Measurements from ENCODE around the gene KCNMA1. TPM values are rescaled to one million over a fixed set of nuclear protein-coding genes. Genes with fewer than 3 reads are reported as not detected.

Gene KCNMA1
- total and polyA plus RNA-seq, 10 of the 15 experiments (the other 5 are each of a cell fraction or from before 2014, with no cell fraction given), result 8.5 to 77.0 (median 21.3) TPM

GRCh38 chr10:77207828-77208185 is 429.8 kb downstream of the KCNMA1 start:
- H3K79me2 ChIP-seq (ENCODE audit: control insufficient read depth, insufficient read depth, low read length), result no peaks in the 10 kb centered on the region
- no TSS peak for BruUV-seq (replicated peaks)
- RAD21 ChIA-PET (ENCODE audit: unreplicated experiment), result interaction anchor here (0.9 kb wide), 1 partner anchor 16 kb away, joined by 3 read pairs; no protein-coding TSS in a partner anchor
- no peak overlapping the region for H2AFZ ChIP-seq (ENCODE audit: control insufficient read depth, low read depth, low read length)
- CTCF ChIA-PET, result interaction anchor here (1.1 to 1.2 kb wide), 4 partner anchors 16 to 42 kb away, joined by 3 to 5 read pairs (median 3); no protein-coding TSS in a partner anchor
- WGBS (ENCODE audit: insufficient coverage, insufficient replicate concordance, low lambda C conversion rate, missing lambda C conversion rate), result 91% methylated on average over 5 of the region's 5 CpGs
- FAIRE-seq, result no peak
- no peaks in the 10 kb centered on the region for H3K4me1 ChIP-seq (ENCODE audit: control insufficient read depth, insufficient read depth, low read length)
- TF ChIP-seq TCF7 (IDR thresholded peaks at IDR 0.05; ENCODE audit: borderline replicate concordance), result no peak
- no peak for ATAC-seq
- SMC1A ChIA-PET (ENCODE audit: uncharacterized antibody, unreplicated experiment), result no interaction called here
- H3K9ac ChIP-seq (ENCODE audit: control insufficient read depth, insufficient read depth, low read length), result no peak overlapping the region
- H4K20me1 ChIP-seq (ENCODE audit: control insufficient read depth, insufficient read depth), result no peaks in the 10 kb centered on the region
- no peak overlapping the region for H3K4me2 ChIP-seq (ENCODE audit: control insufficient read depth, insufficient read depth)
- no peaks in the 10 kb centered on the region; the same call in 2 of the 3 replicates for H3K9me3 ChIP-seq (replicated peaks; ENCODE audit: control insufficient read depth, insufficient read depth, low read length)
- intact Hi-C loops (cut with micrococcal nuclease; ENCODE audit: unreplicated experiment) (no loop called here), in situ Hi-C loops (cut with MboI) (no loop called here)
- H3K4me3 ChIP-seq, result no peak overlapping the region
- no peak for DNase-seq (ENCODE audit: low read depth, low spot score)
- POLR2A ChIA-PET, result no interaction called here
- H3K27ac ChIP-seq (ENCODE audit: control insufficient read depth, insufficient read depth), result no peak overlapping the region
- H3K27me3 ChIP-seq (replicated peaks in 1 of 2; ENCODE audit: control insufficient read depth in 2 of 2, insufficient read depth in 2 of 2, low read length in 1 of 2), result no peaks in the 10 kb centered on the region
- no peaks in the 10 kb centered on the region; a peak in 1 of 4 replicates for H3K36me3 ChIP-seq (ENCODE audit: control insufficient read depth in 2 of 2, insufficient read depth in 2 of 2, low read length in 1 of 2)

GRCh38 chr10:77207182-77207827 is 430.3 kb downstream of the KCNMA1 start:
- in situ Hi-C loops (cut with MboI), result no loop called here
- no peak overlapping the region for H3K4me3 ChIP-seq
- ChIA-PET POLR2A (interaction anchor here (0.5 kb wide), 1 partner anchor 224 kb away, joined by 3 read pairs; no protein-coding TSS in a partner anchor), CTCF (interaction anchor here (1.1 to 1.6 kb wide), 3 partner anchors 10 to 32 kb away, joined by 3 to 6 read pairs (median 3); no protein-coding TSS in a partner anchor), RAD21 (ENCODE audit: unreplicated experiment) (no interaction called here), SMC1A (ENCODE audit: uncharacterized antibody, unreplicated experiment) (no interaction called here)
- no peak overlapping the region for H2AFZ ChIP-seq (ENCODE audit: control insufficient read depth, low read depth, low read length)
- H3K9me3 ChIP-seq (replicated peaks; ENCODE audit: control insufficient read depth, insufficient read depth, low read length), result no peaks in the 10 kb centered on the region; the same call in 2 of the 3 replicates
- H3K36me3 ChIP-seq (ENCODE audit: control insufficient read depth in 2 of 2, insufficient read depth in 2 of 2, low read length in 1 of 2), result no peaks in the 10 kb centered on the region; a peak in 1 of 4 replicates
- H3K4me1 ChIP-seq (ENCODE audit: control insufficient read depth, insufficient read depth, low read length), result no peaks in the 10 kb centered on the region
- no peak overlapping the region for H3K27ac ChIP-seq (ENCODE audit: control insufficient read depth, insufficient read depth)
- H3K27me3 ChIP-seq (replicated peaks in 1 of 2; ENCODE audit: control insufficient read depth in 2 of 2, insufficient read depth in 2 of 2, low read length in 1 of 2), result no peaks in the 10 kb centered on the region
- DNase-seq (ENCODE audit: low read depth, low spot score), result no peak
- FAIRE-seq, result no peak
- 5% methylated on average over 4 of the region's 4 CpGs for WGBS (ENCODE audit: insufficient coverage, insufficient replicate concordance, low lambda C conversion rate, missing lambda C conversion rate)
- no TSS peak for BruUV-seq (replicated peaks)
- H3K79me2 ChIP-seq (ENCODE audit: control insufficient read depth, insufficient read depth, low read length), result no peaks in the 10 kb centered on the region
- H4K20me1 ChIP-seq (ENCODE audit: control insufficient read depth, insufficient read depth), result no peaks in the 10 kb centered on the region
- ATAC-seq, result no peak
- intact Hi-C loops (cut with micrococcal nuclease; ENCODE audit: unreplicated experiment), result no loop called here
- H3K9ac ChIP-seq (ENCODE audit: control insufficient read depth, insufficient read depth, low read length), result no peak overlapping the region
- no peak overlapping the region for H3K4me2 ChIP-seq (ENCODE audit: control insufficient read depth, insufficient read depth)
- no peak for TF ChIP-seq CBX3 (IDR thresholded peaks at IDR 0.05; ENCODE audit: borderline replicate concordance, low read depth)
- no peak for TF ChIP-seq BMI1 (IDR thresholded peaks at IDR 0.05; ENCODE audit: borderline replicate concordance)
- TF ChIP-seq EZH2 (IDR thresholded peaks at IDR 0.05; ENCODE audit: borderline replicate concordance, control insufficient read depth, low read depth, low read length), result no peak
- no peak for TF ChIP-seq POU2F2 (IDR thresholded peaks at IDR 0.05; ENCODE audit: borderline replicate concordance, low read depth, low read length)
- no peak for TF ChIP-seq SP1 (IDR thresholded peaks at IDR 0.05; ENCODE audit: low read depth, low read length)
- TF ChIP-seq ZNF592 (IDR thresholded peaks at IDR 0.05), result no peak
- no peak for TF ChIP-seq CHD1 (IDR thresholded peaks at IDR 0.05; ENCODE audit: low read depth, low read length)
- TF ChIP-seq BRCA1 (IDR thresholded peaks at IDR 0.05; ENCODE audit: low read depth, low read length), result no peak
- no peak for TF ChIP-seq CHD4 (IDR thresholded peaks at IDR 0.05)
- TF ChIP-seq CEBPB (IDR thresholded peaks at IDR 0.05; ENCODE audit: borderline replicate concordance in 1 of 2, low read depth in 2 of 2, low read length in 2 of 2), result no peak
- TF ChIP-seq FOXK2 (IDR thresholded peaks at IDR 0.05), result no peak
- TF ChIP-seq USF2 (IDR thresholded peaks at IDR 0.05; ENCODE audit: borderline replicate concordance, low read depth, low read length), result no peak
